Neural cell (in vitro differentiated cells): Measurements from ENCODE around the gene ITGA1.

ENCODE experiments used
- CTCF ChIP-seq: fragments of 450-650 bp; IDR thresholded peaks from 2 replicates; pipeline ENCODE4 v1.5.1; 2014; ENCODE audit warnings: antibody characterized with exemption, mild to moderate bottlenecking, moderate library complexity; ENCODE audit not compliant: poor library complexity, severe bottlenecking
- EP300 ChIP-seq: fragments of 450-650 bp; conservative IDR thresholded peaks from 2 replicates; pipeline ENCODE4 v1.6.1; 2014; ENCODE audit warnings: antibody characterized with exemption, mild to moderate bottlenecking, moderate library complexity; ENCODE audit not compliant: poor library complexity, severe bottlenecking
- EZH2 ChIP-seq: fragments of 200-600, 300-800 bp; shearing (Covaris generic), sonication (generic); IDR thresholded peaks from 2 replicates; pipeline ENCODE4 v1.6.1; 2014; ENCODE audit warnings: antibody characterized with exemption, low read length, borderline replicate concordance, mild to moderate bottlenecking; ENCODE audit not compliant: insufficient read depth, poor library complexity, severe bottlenecking
- MXI1 ChIP-seq: fragments of 450-650 bp; conservative IDR thresholded peaks from 2 replicates; pipeline ENCODE4 v1.6.1; 2014; ENCODE audit warnings: antibody characterized with exemption, mild to moderate bottlenecking; ENCODE audit not compliant: poor library complexity, severe bottlenecking
- POLR2AphosphoS5 ChIP-seq: IDR thresholded peaks from 2 replicates; pipeline ENCODE4 v1.6.1; 2012
- RAD21 ChIP-seq: fragments of 450-650 bp; conservative IDR thresholded peaks from 2 replicates; pipeline ENCODE4 v1.6.1; 2014; ENCODE audit warnings: antibody characterized with exemption, mild to moderate bottlenecking, moderate library complexity

GRCh38 chr5:52854949-52855348 lies 67.2 kb downstream of the ITGA1 start:
- no peak for TF ChIP-seq POLR2AphosphoS5
- no peak for TF ChIP-seq EP300
- TF ChIP-seq CTCF: no peak
- no peak for TF ChIP-seq MXI1
- no peak for TF ChIP-seq RAD21
- TF ChIP-seq EZH2: no peak
